GM12891 (cell line): ENCODE data around the gene MYH14.

Source experiments
- POLR2AphosphoS5 ChIP-seq: IDR thresholded peaks from 2 replicates; pipeline ENCODE4 v1.6.1; 2011; ENCODE audit warnings: low read depth, low read length, control low read depth
- SPI1 ChIP-seq: IDR thresholded peaks from 2 replicates; pipeline ENCODE4 v1.6.1; 2011; ENCODE audit warnings: low read depth, low read length, control low read depth

- TF ChIP-seq SPI1 (0 out of 2 replicates have a peak, but pooled peaks have one; percentile 20), POLR2AphosphoS5 (no peak)
Measured at GRCh38 chr19:50315773-50316448, 112.5 kb downstream of the MYH14 start.
